ENCODE data around the gene RASSF5.

- no peak for TF ChIP-seq TAF1 (IDR thresholded peaks at IDR 0.05; ENCODE audit: low read depth, low read length)
- TF ChIP-seq POLR2A (IDR thresholded peaks at IDR 0.05; ENCODE audit: low read depth, low read length): no peak
- no peak for TF ChIP-seq POLR2AphosphoS5 (IDR thresholded peaks at IDR 0.05; ENCODE audit: low read depth, low read length)
- TF ChIP-seq PAX5 (IDR thresholded peaks at IDR 0.05; ENCODE audit: insufficient read depth, low read length, severe bottlenecking): no peak
- TF ChIP-seq POU2F2 (IDR thresholded peaks at IDR 0.05; ENCODE audit: low read depth, low read length): no peak
These were observed 22.1 kb downstream of the RASSF5 start for GRCh38 chr1:206529425-206529824.

Measured in GM12891 (cell line).